Karpas-422 (cell line): ENCODE measurements around the gene KCNJ13. TPM values are rescaled to one million over a fixed set of nuclear protein-coding genes. Genes with fewer than 3 reads are reported as not detected.
"Not testable (repeated sequence)": the region's sequence is repeated elsewhere in the genome, so short reads cannot be mapped to it uniquely, and the experiment has no call there.

Experiments used
- DNase-seq: peaks from one replicate; pipeline ENCODE4 v3.0.0-alpha.2; 2015
- H2AFZ ChIP-seq: fragments of 200-600 bp; sonication (generic); 2 replicates; pipeline ENCODE4 v1.6.1; 2014; ENCODE audit warnings: antibody characterized with exemption, low read length, mixed read lengths
- H3K27ac ChIP-seq: fragments of 200-600 bp; sonication (generic); 2 replicates; pipeline ENCODE4 v1.5.1; 2014; ENCODE audit warnings: mild to moderate bottlenecking, low read length, moderate library complexity
- H3K27me3 ChIP-seq: fragments of 200-600 bp; sonication (generic); 2 replicates; pipeline ENCODE4 v1.6.1; 2014; ENCODE audit warnings: low read length, mixed read lengths
- H3K36me3 ChIP-seq: fragments of 200-600 bp; sonication (generic); 2 replicates; pipeline ENCODE4 v1.6.1; 2014; ENCODE audit warnings: low read length, mixed read lengths; ENCODE audit not compliant: insufficient read depth
- H3K4me1 ChIP-seq: fragments of 200-600 bp; sonication (generic); 2 replicates; pipeline ENCODE4 v1.6.1; 2014; ENCODE audit warnings: mild to moderate bottlenecking, low read length, mixed read lengths
- H3K4me2 ChIP-seq: fragments of 200-600 bp; sonication (generic); 2 replicates; pipeline ENCODE4 v1.6.1; 2014; ENCODE audit warnings: low read length, low read depth, mild to moderate bottlenecking; ENCODE audit not compliant: poor library complexity, severe bottlenecking
- H3K4me3 ChIP-seq: fragments of 200-600 bp; sonication (generic); 2 replicates; pipeline ENCODE4 v1.5.1; 2014; ENCODE audit warnings: mild to moderate bottlenecking, antibody characterized with exemption, low read length, mixed read lengths
- H3K79me2 ChIP-seq: fragments of 200-600 bp; sonication (generic); 2 replicates; pipeline ENCODE4 v1.6.1; 2014; ENCODE audit warnings: mild to moderate bottlenecking, low read length, mixed read lengths
- H3K9ac ChIP-seq: fragments of 200-600 bp; sonication (generic); 2 replicates; pipeline ENCODE4 v1.6.0; 2014; ENCODE audit warnings: low read length
- H3K9me2 ChIP-seq: fragments of 200-600 bp; sonication (generic), shearing (Covaris generic); replicated peaks from 2 replicates; pipeline ENCODE4 v1.6.0; 2014; ENCODE audit warnings: mild to moderate bottlenecking, low read length, moderate library complexity; ENCODE audit not compliant: insufficient read depth
- H3K9me3 ChIP-seq: fragments of 300-700, 200-600 bp; sonication (generic); 2 replicates; pipeline ENCODE4 v1.6.1; 2014; ENCODE audit warnings: low read length, mixed read lengths
- H4K20me1 ChIP-seq: fragments of 200-600 bp; sonication (generic); 2 replicates; pipeline ENCODE4 v1.6.1; 2014; ENCODE audit warnings: mild to moderate bottlenecking, antibody characterized with exemption, low read length, low read depth; ENCODE audit not compliant: insufficient read depth
- small RNA-seq: library from RNA; depleted of rRNA; stranded (forward); fragments of <200 nt; gene quantifications from one replicate; pipeline ENCODE3, GENCODE V24; 2014
- total RNA-seq: library from RNA; depleted of rRNA; stranded (reverse); fragments of >200 nt; shearing (Covaris generic); gene quantifications from 2 replicates; pipeline ENCODE4 v1.2.3, GENCODE V29; 2014; ENCODE audit warnings: low replicate concordance; rRNA removed

Gene KCNJ13
- total RNA-seq, 1 experiment from 2014 or later: 3.8 TPM

DNA sequence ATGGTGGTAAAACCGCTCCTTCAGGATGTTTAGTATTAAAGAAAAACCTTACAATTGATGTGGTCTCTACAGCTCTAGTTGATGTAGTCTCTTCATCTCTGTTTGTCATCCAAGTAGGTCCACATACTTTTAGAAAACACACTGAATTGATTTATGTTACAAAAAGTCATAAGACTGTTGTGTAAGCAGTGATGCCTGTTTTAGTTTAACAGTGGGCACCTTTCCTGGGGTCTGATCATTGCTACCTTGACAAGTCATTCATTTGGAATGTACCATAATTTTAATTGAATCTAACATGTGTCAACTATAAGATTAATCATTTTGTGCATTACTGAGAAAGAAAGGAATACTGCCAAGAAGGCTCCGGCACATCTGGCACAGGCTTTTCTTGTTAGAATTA lies 44.9 kb downstream of the KCNJ13 start:
- no peak overlapping the region for H3K27ac ChIP-seq
- H3K36me3 ChIP-seq: peaks cover 38% of the 10 kb centered on the region; the same call in 1 of the 2 replicates
- DNase-seq: no peak
- H3K4me3 ChIP-seq: no peak overlapping the region
- H3K79me2 ChIP-seq: peaks cover 81% of the 10 kb centered on the region
- no peaks in the 10 kb centered on the region for H3K9me3 ChIP-seq
- no peak overlapping the region for H2AFZ ChIP-seq
- H4K20me1 ChIP-seq: 0 out of 2 replicates have a peak, but pooled peaks cover 3% of the 10 kb centered on the region
- no peak overlapping the region for H3K9ac ChIP-seq
- H3K9me2 ChIP-seq: no peaks in the 10 kb centered on the region
- no peak overlapping the region for H3K4me2 ChIP-seq
- H3K27me3 ChIP-seq: no peaks in the 10 kb centered on the region
- H3K4me1 ChIP-seq: no peaks in the 10 kb centered on the region

DNA sequence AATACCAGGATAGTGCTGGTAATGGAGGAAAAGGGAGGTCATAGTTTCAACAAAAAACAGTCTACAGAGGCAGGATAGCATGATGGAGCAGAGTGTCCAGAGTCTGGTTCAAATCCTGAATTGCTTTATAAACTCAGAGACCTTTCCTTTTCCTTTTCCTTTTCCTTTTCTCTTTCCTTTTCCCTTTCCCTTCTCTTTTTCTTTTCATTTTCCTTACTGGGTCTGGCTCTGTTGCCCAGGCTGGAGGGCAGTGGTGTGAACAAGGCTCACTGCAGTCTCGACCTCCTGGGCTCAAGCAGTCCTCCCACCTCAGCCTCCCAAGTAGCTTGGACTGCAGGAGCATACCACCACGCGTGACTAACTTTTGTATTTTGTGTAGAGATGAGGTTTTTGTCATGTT lies 47.6 kb downstream of the KCNJ13 start:
- H3K4me3 ChIP-seq: no peak overlapping the region
- H2AFZ ChIP-seq: no peak overlapping the region
- no peak overlapping the region for H3K9ac ChIP-seq
- DNase-seq: no peak
- H4K20me1 ChIP-seq: 0 out of 2 replicates have a peak, but pooled peaks cover 3% of the 10 kb centered on the region
- peaks cover 85% of the 10 kb centered on the region for H3K79me2 ChIP-seq
- H3K27me3 ChIP-seq: no peaks in the 10 kb centered on the region
- H3K9me2 ChIP-seq: no peaks in the 10 kb centered on the region
- H3K27ac ChIP-seq: no peak overlapping the region
- H3K36me3 ChIP-seq: peaks cover 28% of the 10 kb centered on the region; the same call in 1 of the 2 replicates
- H3K9me3 ChIP-seq: no peaks in the 10 kb centered on the region
- H3K4me2 ChIP-seq: no peak overlapping the region
- no peaks in the 10 kb centered on the region for H3K4me1 ChIP-seq

DNA sequence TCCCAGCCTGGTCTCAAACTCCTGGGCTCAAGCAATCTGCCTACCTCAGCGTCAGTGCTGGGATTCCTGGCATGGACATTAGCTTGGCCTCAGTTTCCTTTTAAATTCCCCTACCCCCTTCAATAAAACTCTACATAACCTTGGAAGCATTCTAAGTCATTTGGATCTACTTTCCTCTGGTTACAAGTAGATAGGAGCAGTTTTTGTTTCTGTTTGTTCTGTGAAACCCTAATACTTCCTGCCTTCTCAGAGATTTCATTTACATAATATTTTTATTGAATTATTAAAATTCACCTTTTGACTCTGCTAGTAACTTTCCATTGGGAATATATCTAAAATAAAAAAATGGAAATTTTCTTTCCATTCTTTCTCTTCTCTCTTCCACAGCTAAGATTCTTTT lies 53.3 kb downstream of the KCNJ13 start:
- H3K9ac ChIP-seq: no peak overlapping the region
- H3K4me2 ChIP-seq: no peak overlapping the region

DNA sequence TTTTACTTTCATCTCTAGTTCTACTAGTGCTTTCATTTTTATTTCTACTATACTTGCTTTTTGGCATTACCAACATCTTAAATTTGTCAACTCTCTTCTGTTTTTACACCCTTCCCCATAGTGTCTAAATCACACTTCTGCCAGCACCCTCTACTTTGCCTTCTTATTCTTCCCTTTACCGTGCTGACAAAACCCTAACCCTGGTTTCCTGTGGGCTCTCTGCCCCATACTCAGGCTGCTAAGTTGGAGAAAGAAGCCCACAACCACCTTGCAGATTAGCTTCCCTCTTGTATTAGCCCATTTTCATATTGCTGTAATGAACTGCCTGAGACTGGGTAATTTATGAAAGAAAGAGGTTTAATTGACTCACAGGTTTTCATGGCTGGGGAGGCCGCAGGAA lies 54.5 kb downstream of the KCNJ13 start:
- Histone ChIP-seq H3K4me2 (no peak overlapping the region), H3K27ac (no peak overlapping the region), H3K4me1 (no peaks in the 10 kb centered on the region), H3K9me3 (no peaks in the 10 kb centered on the region), H3K36me3 (peaks cover 39% of the 10 kb centered on the region), H2AFZ (no peak overlapping the region), H3K27me3 (no peaks in the 10 kb centered on the region), H3K4me3 (no peak overlapping the region), H3K9ac (no peak overlapping the region), H3K79me2 (peaks cover 86% of the 10 kb centered on the region), H3K9me2 (no peaks in the 10 kb centered on the region), H4K20me1 (no peaks in the 10 kb centered on the region)
- no peak for DNase-seq

More for the DNA sequence above, 53.3 kb downstream of the KCNJ13 start:
- no peak for DNase-seq
- peaks cover 86% of the 10 kb centered on the region for H3K79me2 ChIP-seq
- no peak overlapping the region for H3K4me3 ChIP-seq
- no peaks in the 10 kb centered on the region for H3K9me2 ChIP-seq
- H4K20me1 ChIP-seq: 0 out of 2 replicates have a peak, but pooled peaks cover 3% of the 10 kb centered on the region
- H3K36me3 ChIP-seq: peaks cover 32% of the 10 kb centered on the region
- no peak overlapping the region for H2AFZ ChIP-seq
- no peaks in the 10 kb centered on the region for H3K27me3 ChIP-seq
- H3K4me1 ChIP-seq: no peaks in the 10 kb centered on the region
- no peak overlapping the region for H3K27ac ChIP-seq
- H3K9me3 ChIP-seq: no peaks in the 10 kb centered on the region

DNA sequence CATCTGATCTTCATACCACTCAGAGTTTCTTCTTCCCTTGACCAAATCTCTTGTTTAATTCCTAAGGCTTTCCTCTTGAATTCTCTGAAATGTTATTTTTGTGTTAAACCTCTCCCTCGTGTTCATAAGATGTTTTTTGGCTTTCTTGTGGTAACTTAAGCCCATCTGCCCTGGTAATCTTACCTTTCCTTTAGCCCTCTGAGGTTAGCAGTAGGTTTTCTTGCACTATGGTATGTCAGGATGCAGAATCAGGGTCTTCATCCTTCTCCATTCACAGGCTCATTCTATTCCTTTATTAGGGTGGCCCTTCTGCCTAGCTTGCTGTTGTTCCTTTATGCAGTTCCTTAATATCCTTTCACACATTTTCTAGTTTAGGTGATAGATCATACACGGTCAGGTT lies 55.1 kb downstream of the KCNJ13 start:
- H3K4me3 ChIP-seq: no peak overlapping the region
- no peak overlapping the region for H3K9ac ChIP-seq
- peaks cover 88% of the 10 kb centered on the region for H3K79me2 ChIP-seq
- no peaks in the 10 kb centered on the region for H4K20me1 ChIP-seq
- no peak for DNase-seq
- H3K4me2 ChIP-seq: no peak overlapping the region
- H3K36me3 ChIP-seq: peaks cover 43% of the 10 kb centered on the region
- H2AFZ ChIP-seq: no peak overlapping the region
- no peaks in the 10 kb centered on the region for H3K9me2 ChIP-seq
- no peaks in the 10 kb centered on the region for H3K4me1 ChIP-seq
- H3K27ac ChIP-seq: no peak overlapping the region
- H3K9me3 ChIP-seq: no peaks in the 10 kb centered on the region
- H3K27me3 ChIP-seq: no peaks in the 10 kb centered on the region

DNA sequence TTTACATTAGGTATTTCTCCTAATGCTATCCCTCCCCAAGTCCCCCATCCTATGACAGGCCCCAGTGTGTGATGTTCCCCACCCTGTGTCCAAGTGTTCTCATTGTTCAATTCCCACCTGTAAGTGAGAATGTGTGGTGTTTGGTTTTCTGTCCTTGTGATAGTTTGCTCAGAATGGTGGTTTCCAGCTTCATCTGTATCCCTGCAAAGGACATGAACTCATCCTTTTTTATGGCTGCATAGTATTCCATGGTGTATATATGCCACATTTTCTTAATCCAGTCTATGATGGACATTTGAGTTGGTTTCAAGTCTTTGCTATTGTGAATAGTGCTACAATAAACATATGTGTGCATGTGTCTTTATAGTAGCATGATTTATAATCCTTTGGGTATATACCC lies 56.3 kb downstream of the KCNJ13 start:
- H3K4me1 ChIP-seq, H3K4me2 ChIP-seq, H3K9ac ChIP-seq, H3K9me2 ChIP-seq, H3K27ac ChIP-seq, H3K9me3 ChIP-seq, H3K27me3 ChIP-seq, DNase-seq, H2AFZ ChIP-seq, H4K20me1 ChIP-seq, H3K4me3 ChIP-seq: not testable (repeated sequence)
- peaks cover 55% of the 10 kb centered on the region for H3K36me3 ChIP-seq
- peaks cover 88% of the 10 kb centered on the region for H3K79me2 ChIP-seq

Small RNA genes lying within 50 kb of the gene (small RNA-seq; reads per million reads assigned to genes)
- not detected for gene RNU6-107P

Other genes with a start within 250 kb of the KCNJ13 start
- gene CHRNG, start 236.9 kb downstream of the KCNJ13 start, total RNA-seq: not detected in 2 replicates
- gene TIGD1, start 226.0 kb downstream of the KCNJ13 start, total RNA-seq: 14.9 and 20.6 TPM in 2 replicates
- 53.0 and 58.2 TPM in 2 replicates for gene EIF4E2, start 225.9 kb downstream of the KCNJ13 start, total RNA-seq
- gene EFHD1, start 143.0 kb downstream of the KCNJ13 start, total RNA-seq: not detected in 2 replicates
- gene GIGYF2, start 79.2 kb downstream of the KCNJ13 start, total RNA-seq: 51.5 and 59.6 TPM in 2 replicates
- 1.2 and 1.9 TPM in 2 replicates for gene SNORC, start 93.7 kb upstream of the KCNJ13 start, total RNA-seq
- gene NGEF, start 236.7 kb upstream of the KCNJ13 start, total RNA-seq: not detected in 2 replicates